OCI-LY7 (cell line): ENCODE data around the gene SMG1. TPM values are rescaled to one million over a fixed set of nuclear protein-coding genes. Genes with fewer than 3 reads are reported as not detected.
"Not testable (repeated sequence)": the region's sequence is repeated elsewhere in the genome, so short reads cannot be mapped to it uniquely, and the experiment has no call there.

Source experiments
- BruUV-seq: library from RNA; stranded (reverse); fragments of 400-500 nt; replicated peaks from 2 replicates; lab custom pipeline; 2021; lab: Mats Ljungman, UMichigan
- CTCF ChIA-PET: fragments of 300-600 bp; sonication (Branson Sonifier 250); formaldehyde crosslinking; loops from one replicate; lab custom pipeline; 2022; ENCODE audit warnings: antibody characterized with exemption; ENCODE audit not compliant: unreplicated experiment; lab: Charles Lee
- POLR2A ChIA-PET: fragments of 300-600 bp; sonication (Branson Sonifier 250); formaldehyde crosslinking; loops from one replicate; lab custom pipeline; 2022; ENCODE audit warnings: antibody characterized with exemption; lab: Charles Lee
- DNase-seq: peaks from one replicate; pipeline ENCODE4 v3.0.0-alpha.2; 2015; ENCODE audit warnings: low spot score
- H2AFZ ChIP-seq: fragments of 200-600 bp; sonication (generic), shearing (Covaris generic); 2 replicates; pipeline ENCODE4 v1.6.1; 2014; ENCODE audit warnings: mild to moderate bottlenecking, antibody characterized with exemption, low read length, moderate library complexity
- H3K27ac ChIP-seq: fragments of 200-600 bp; sonication (generic); 2 replicates; pipeline ENCODE4 v1.5.1; 2014; ENCODE audit warnings: mixed run types, low read depth, mild to moderate bottlenecking, moderate library complexity, low read length, inconsistent platforms; ENCODE audit not compliant: poor library complexity, severe bottlenecking
- H3K36me3 ChIP-seq: fragments of 200-600 bp; sonication (generic); 2 replicates; pipeline ENCODE4 v1.6.1; 2014; ENCODE audit warnings: mild to moderate bottlenecking, antibody characterized with exemption, low read length, moderate library complexity, mixed read lengths; ENCODE audit not compliant: insufficient read depth
- H3K4me1 ChIP-seq: fragments of 200-600 bp; sonication (generic); 2 replicates; pipeline ENCODE4 v1.5.1; 2014; ENCODE audit warnings: mild to moderate bottlenecking, low read length; ENCODE audit not compliant: insufficient read depth, poor library complexity, severe bottlenecking
- H3K4me2 ChIP-seq: fragments of 200-600 bp; sonication (generic); 2 replicates; pipeline ENCODE4 v1.6.1; 2014; ENCODE audit warnings: mild to moderate bottlenecking, low read length
- H3K4me3 ChIP-seq: fragments of 200-600 bp; sonication (generic); 2 replicates; pipeline ENCODE4 v1.5.1; 2014; ENCODE audit warnings: mild to moderate bottlenecking, low read depth, low read length; ENCODE audit not compliant: poor library complexity, severe bottlenecking
- H3K79me2 ChIP-seq: fragments of 200-600 bp; sonication (generic); 2 replicates; pipeline ENCODE4 v1.6.1; 2016; ENCODE audit warnings: low read depth, mild to moderate bottlenecking, low read length, moderate library complexity, mixed read lengths; ENCODE audit not compliant: insufficient read depth
- H3K9me2 ChIP-seq: fragments of 200-600 bp; sonication (generic); 2 replicates; pipeline ENCODE4 v1.6.1; 2016; ENCODE audit warnings: mild to moderate bottlenecking, low read length, mixed read lengths; ENCODE audit not compliant: insufficient read depth
- H3K9me3 ChIP-seq: fragments of 200-600 bp; sonication (generic); 2 replicates; pipeline ENCODE4 v1.6.1; 2014; ENCODE audit warnings: mild to moderate bottlenecking, mixed run types, low read length, mixed read lengths
- H4K20me1 ChIP-seq: fragments of 200-600 bp; sonication (generic); 2 replicates; pipeline ENCODE4 v1.6.1; 2014; ENCODE audit warnings: mild to moderate bottlenecking, antibody characterized with exemption, low read length, moderate library complexity, mixed read lengths; ENCODE audit not compliant: insufficient read depth
- EZH2phosphoT487 ChIP-seq: fragments of 200-600 bp; sonication (generic); IDR thresholded peaks from 2 replicates; pipeline ENCODE4 v1.6.1; 2018; ENCODE audit warnings: low read depth, borderline replicate concordance, mild to moderate bottlenecking, mixed run types, antibody characterized with exemption, low read length, moderate library complexity, mixed read lengths
- intact Hi-C: fragments of 100-400 bp; cut with micrococcal nuclease; formaldehyde crosslinking; loops from one replicate; pipeline ENCODE4 v1.10.0; 2022; ENCODE audit not compliant: unreplicated experiment
- total RNA-seq, 2 experiments: library from RNA; depleted of rRNA in 1 of 2; stranded (reverse); fragments of >200 nt in 1 of 2; shearing (Covaris generic) in 1 of 2; gene quantifications; 2 replicates each; pipeline ENCODE4 v1.2.3, GENCODE V29; 2014 to 2022
- TF ChIP-seq, protein P1 (sequence below): fragments of 200-600 bp; sonication (generic); conservative IDR thresholded peaks from 2 replicates; pipeline ENCODE4 v1.5.1; 2014; ENCODE audit warnings: mild to moderate bottlenecking, antibody characterized with exemption, low read length, moderate library complexity, mixed read lengths

The SMG1 gene
- total RNA-seq, 2 experiments from 2014 or later = 106 to 199 TPM

DNA sequence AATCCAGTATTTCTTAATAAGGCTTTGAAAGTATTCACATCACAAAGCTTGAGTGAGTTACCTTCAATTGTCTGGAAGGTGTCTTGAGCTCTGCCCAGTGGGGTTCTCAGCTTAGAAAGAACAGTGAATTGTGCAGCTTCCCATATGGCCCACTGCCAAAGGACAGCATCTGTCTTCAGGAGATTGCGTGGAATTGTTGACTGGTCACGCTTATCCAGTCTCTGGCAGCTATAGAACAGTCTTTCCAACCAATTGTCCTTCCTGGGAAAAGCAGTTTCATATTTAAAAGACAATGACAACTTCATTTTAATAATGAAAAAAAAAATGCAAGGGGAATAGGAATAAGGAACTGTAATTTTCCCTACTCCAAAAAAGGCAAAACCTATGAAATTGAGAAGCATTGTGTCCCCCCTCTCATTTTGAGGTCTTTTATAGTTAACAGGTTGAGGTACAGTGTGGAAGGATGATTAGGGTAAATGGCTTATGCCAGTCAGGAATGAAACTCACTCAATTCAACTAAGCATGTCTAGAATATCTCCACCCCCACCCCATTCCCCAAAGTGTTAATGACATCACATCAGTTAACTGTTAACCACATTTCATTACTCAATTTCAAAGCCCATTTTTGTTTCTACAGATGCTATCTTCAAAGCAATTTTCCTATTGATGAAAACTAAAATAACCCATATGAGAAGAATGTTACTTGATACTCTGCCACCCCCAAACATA is 57.0 kb downstream of the SMG1 start:
- BruUV-seq, intact Hi-C loops, H3K27ac ChIP-seq, POLR2A ChIA-PET, H3K79me2 ChIP-seq, H3K9me2 ChIP-seq, CTCF ChIA-PET, H4K20me1 ChIP-seq, H3K4me2 ChIP-seq, DNase-seq, H2AFZ ChIP-seq, H3K4me3 ChIP-seq, H3K4me1 ChIP-seq, H3K9me3 ChIP-seq: not testable (repeated sequence)
- H3K36me3 ChIP-seq = peaks cover 68% of the 10 kb centered on the region

DNA sequence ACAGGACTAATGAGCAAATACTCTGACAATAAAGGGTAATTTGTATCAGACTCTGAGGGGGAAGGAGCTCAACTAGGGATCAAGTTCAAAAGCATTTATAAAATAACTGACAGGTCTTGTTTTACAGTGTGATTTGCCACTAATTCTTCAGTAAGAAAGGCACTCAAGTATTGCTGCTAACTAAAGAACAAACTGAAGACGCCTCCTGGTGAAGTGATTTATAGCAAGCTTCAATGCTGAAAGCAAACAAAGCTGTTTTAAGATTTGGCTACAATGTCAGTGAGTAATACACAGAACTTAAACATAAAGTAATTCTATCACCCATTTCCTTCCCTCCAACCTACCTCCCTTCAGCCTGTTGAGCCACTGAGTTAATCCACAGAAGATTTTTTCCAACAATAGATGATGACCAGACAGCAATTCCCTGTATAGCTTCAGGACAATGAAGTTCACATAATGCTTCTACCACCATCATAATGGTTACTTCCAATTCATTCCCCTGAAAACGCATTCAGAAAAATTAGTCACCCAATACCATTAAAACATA is 59.9 kb downstream of the SMG1 start:
- DNase-seq, H3K9me2 ChIP-seq, H3K4me1 ChIP-seq, H3K27ac ChIP-seq, CTCF ChIA-PET, H3K79me2 ChIP-seq, H2AFZ ChIP-seq, H3K4me3 ChIP-seq, H4K20me1 ChIP-seq, BruUV-seq, H3K9me3 ChIP-seq, H3K4me2 ChIP-seq, POLR2A ChIA-PET, intact Hi-C loops: not testable (repeated sequence)
- peaks cover 64% of the 10 kb centered on the region for H3K36me3 ChIP-seq

DNA sequence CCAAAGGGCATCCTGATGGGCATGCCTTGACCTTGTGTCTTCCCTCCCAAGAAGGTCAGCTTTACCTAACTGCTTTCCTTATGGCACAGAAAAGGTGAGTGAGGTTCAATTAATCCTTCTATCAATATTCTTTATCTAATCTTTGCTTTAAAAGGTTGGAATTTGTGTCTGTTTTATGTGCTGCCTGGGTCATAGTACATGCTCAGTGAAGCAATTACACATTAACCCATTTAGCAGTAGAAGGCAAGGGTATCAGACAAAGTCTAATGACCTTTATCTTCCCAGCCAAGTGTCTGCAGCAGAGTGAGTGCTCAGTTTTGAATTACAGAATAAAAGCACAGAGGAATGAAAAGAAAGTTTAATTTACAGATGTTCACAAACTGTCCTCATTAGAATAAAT is 63.3 kb downstream of the SMG1 start:
- H3K4me1 ChIP-seq, H3K4me3 ChIP-seq, H3K4me2 ChIP-seq, H4K20me1 ChIP-seq, intact Hi-C loops, DNase-seq, BruUV-seq, H2AFZ ChIP-seq, CTCF ChIA-PET, H3K27ac ChIP-seq, H3K9me2 ChIP-seq, H3K79me2 ChIP-seq, H3K9me3 ChIP-seq, POLR2A ChIA-PET: not testable (repeated sequence)
- peaks cover 53% of the 10 kb centered on the region for H3K36me3 ChIP-seq

DNA sequence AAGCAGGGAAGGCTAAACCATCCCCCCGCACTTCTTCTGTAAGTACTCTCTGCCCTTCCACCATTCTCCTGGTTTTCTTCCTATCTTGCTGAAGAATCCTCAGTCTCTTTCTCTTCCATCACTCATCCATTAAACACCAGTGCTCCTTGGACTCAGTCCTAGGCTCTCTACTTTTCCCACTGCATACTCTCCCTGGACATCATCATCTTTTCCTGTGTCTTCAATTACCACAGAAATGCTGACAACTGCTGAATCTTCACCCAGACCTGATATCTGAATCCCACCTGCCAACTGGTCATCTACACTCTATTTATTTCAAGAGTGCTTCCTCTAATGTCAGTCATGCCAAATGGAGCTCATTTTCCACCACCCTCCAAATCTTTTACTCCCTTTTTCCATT is 71.0 kb downstream of the SMG1 start:
- Histone ChIP-seq H3K4me3 (no peak overlapping the region), H3K79me2 (no peaks in the 10 kb centered on the region), H3K4me1 (no peaks in the 10 kb centered on the region), H3K9me2 (no peaks in the 10 kb centered on the region), H2AFZ (no peak overlapping the region), H3K9me3 (no peaks in the 10 kb centered on the region), H3K36me3 (peaks cover 89% of the 10 kb centered on the region), H3K4me2 (no peak overlapping the region), H4K20me1 (no peaks in the 10 kb centered on the region; the same call in 1 of the 2 replicates), H3K27ac (no peak overlapping the region)
- no peak for DNase-seq
- ChIA-PET CTCF (no interaction called here), POLR2A (interaction anchor here (0.5 to 1.1 kb wide), 3 partner anchors 37 to 73 kb away, joined by 3 to 4 read pairs (median 3); no protein-coding TSS in a partner anchor)
- no peak for TF ChIP-seq EZH2phosphoT487
- TF ChIP-seq, protein P1, sequence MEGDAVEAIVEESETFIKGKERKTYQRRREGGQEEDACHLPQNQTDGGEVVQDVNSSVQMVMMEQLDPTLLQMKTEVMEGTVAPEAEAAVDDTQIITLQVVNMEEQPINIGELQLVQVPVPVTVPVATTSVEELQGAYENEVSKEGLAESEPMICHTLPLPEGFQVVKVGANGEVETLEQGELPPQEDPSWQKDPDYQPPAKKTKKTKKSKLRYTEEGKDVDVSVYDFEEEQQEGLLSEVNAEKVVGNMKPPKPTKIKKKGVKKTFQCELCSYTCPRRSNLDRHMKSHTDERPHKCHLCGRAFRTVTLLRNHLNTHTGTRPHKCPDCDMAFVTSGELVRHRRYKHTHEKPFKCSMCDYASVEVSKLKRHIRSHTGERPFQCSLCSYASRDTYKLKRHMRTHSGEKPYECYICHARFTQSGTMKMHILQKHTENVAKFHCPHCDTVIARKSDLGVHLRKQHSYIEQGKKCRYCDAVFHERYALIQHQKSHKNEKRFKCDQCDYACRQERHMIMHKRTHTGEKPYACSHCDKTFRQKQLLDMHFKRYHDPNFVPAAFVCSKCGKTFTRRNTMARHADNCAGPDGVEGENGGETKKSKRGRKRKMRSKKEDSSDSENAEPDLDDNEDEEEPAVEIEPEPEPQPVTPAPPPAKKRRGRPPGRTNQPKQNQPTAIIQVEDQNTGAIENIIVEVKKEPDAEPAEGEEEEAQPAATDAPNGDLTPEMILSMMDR = no peak
- intact Hi-C loops = no loop called here
- BruUV-seq = no TSS peak
